Endothelial cell of umbilical vein (primary cell): ENCODE results near the gene TSHZ3.

Experiments used
- EZH2 ChIP-seq: IDR thresholded peaks from 2 replicates; pipeline ENCODE4 v1.6.1; 2012; ENCODE audit warnings: borderline replicate concordance, low read depth, mild to moderate bottlenecking, moderate library complexity, low read length, inconsistent platforms; ENCODE audit not compliant: severe bottlenecking
- FOS ChIP-seq: IDR thresholded peaks from 2 replicates; pipeline ENCODE4 v1.6.1; 2011; ENCODE audit warnings: mild to moderate bottlenecking, low read length, moderate library complexity, borderline replicate concordance; ENCODE audit not compliant: insufficient read depth
- GATA2 ChIP-seq: IDR thresholded peaks from 2 replicates; pipeline ENCODE4 v1.7.0; 2011; ENCODE audit warnings: low read depth, mild to moderate bottlenecking, moderate library complexity, mixed read lengths, low read length; ENCODE audit not compliant: insufficient read length, insufficient read depth
- JUN ChIP-seq: IDR thresholded peaks from 2 replicates; pipeline ENCODE4 v1.6.1; 2011; ENCODE audit warnings: borderline replicate concordance, low read depth; ENCODE audit not compliant: insufficient read length, insufficient read depth
- MYC ChIP-seq: IDR thresholded peaks from one replicate; pipeline ENCODE4 v1.6.1; 2011; ENCODE audit warnings: mild to moderate bottlenecking, low read depth, low read length
- POLR2A ChIP-seq: IDR thresholded peaks from 2 replicates; pipeline ENCODE4 v1.6.1; 2012; ENCODE audit warnings: low read depth, mild to moderate bottlenecking, control low read depth, low read length
- POLR2AphosphoS5 ChIP-seq: IDR thresholded peaks from 2 replicates; pipeline ENCODE4 v1.6.1; 2012; ENCODE audit warnings: low read depth, mild to moderate bottlenecking, control low read depth, low read length, moderate library complexity; ENCODE audit not compliant: insufficient read depth
- TF ChIP-seq, protein P1 (sequence below), 2 donors: IDR thresholded peaks; 1 replicate in 1 of 2; 2 replicates in 1 of 2; pipeline ENCODE4 v1.5.1; 2011; ENCODE audit warnings: low read length in 2 of 2, mild to moderate bottlenecking in 2 of 2, moderate library complexity in 2 of 2, control low read depth in 1 of 2, inconsistent platforms in 1 of 2, low read depth in 1 of 2; ENCODE audit not compliant: insufficient read depth in 1 of 2; ENCODE audit errors: extremely low read depth in 1 of 2
- TF ChIP-seq, protein P2 (sequence below): IDR thresholded peaks from 2 replicates; pipeline ENCODE4 v1.6.1; 2011; ENCODE audit not compliant: insufficient read depth, insufficient read length

DNA sequence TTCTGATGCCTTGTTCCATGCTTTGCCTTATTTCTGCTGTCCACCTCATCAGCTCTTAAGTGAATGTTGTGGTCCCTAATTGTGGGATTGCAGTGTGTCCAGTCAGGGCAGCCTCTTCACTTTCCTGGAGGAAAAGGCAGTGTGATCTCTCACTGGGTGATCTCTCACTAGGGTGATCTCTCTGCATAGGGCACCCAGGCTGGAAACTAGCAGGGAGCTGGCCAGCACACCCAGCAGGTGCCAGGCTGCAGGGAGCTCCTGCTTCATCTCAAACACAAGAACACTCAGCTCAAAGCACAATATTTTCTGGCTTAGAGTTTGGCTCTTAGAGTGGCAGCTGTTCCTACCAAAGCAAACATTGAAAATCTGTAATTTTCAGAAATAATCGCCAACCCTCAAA, 36.5 kb upstream of the TSHZ3 start:
- TF ChIP-seq, protein P1, sequence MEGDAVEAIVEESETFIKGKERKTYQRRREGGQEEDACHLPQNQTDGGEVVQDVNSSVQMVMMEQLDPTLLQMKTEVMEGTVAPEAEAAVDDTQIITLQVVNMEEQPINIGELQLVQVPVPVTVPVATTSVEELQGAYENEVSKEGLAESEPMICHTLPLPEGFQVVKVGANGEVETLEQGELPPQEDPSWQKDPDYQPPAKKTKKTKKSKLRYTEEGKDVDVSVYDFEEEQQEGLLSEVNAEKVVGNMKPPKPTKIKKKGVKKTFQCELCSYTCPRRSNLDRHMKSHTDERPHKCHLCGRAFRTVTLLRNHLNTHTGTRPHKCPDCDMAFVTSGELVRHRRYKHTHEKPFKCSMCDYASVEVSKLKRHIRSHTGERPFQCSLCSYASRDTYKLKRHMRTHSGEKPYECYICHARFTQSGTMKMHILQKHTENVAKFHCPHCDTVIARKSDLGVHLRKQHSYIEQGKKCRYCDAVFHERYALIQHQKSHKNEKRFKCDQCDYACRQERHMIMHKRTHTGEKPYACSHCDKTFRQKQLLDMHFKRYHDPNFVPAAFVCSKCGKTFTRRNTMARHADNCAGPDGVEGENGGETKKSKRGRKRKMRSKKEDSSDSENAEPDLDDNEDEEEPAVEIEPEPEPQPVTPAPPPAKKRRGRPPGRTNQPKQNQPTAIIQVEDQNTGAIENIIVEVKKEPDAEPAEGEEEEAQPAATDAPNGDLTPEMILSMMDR (IDR thresholded peaks at IDR 0.05; ENCODE audit: extremely low read depth in 1 of 2, insufficient read depth in 1 of 2, low read depth in 1 of 2, low read length in 2 of 2), result no peak
- TF ChIP-seq POLR2A, result no peak
- TF ChIP-seq, protein P2, sequence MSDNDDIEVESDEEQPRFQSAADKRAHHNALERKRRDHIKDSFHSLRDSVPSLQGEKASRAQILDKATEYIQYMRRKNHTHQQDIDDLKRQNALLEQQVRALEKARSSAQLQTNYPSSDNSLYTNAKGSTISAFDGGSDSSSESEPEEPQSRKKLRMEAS, result no peak
- TF ChIP-seq POLR2AphosphoS5, result no peak
- no peak for TF ChIP-seq GATA2
- no peak for TF ChIP-seq JUN
- no peak for TF ChIP-seq EZH2
- no peak for TF ChIP-seq MYC
- no peak for TF ChIP-seq FOS
